Measurements from ENCODE around the gene PRKG1. TPM values are rescaled to one million over a fixed set of nuclear protein-coding genes. Genes with fewer than 3 reads are reported as not detected.

PRKG1 gene
- total RNA-seq, 2 donors from 2014 or later = 1.3 to 2.7 TPM

DNA sequence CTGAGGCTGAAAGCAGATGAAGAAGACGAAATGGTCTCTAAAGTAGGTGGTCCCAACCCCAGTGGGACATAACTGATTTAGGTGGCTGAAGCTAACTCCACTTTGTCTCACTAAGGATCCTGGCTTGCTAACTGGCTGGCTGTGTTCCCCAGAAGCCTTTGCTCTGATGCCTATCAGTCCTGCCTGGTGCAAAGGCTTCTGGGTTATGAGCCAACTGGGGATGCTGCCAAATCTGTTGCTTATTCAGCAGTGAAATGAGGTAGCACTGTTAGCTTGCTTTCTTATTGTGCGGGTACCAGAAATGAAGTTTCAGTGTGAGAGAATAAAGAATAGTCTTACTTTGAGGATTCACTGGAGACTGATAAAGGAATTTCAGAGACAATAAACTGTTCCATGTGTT, 18.1 kb downstream of the PRKG1 start:
- Histone ChIP-seq H3K9me3 (ENCODE audit: control insufficient read depth, low read length) (no peaks in the 10 kb centered on the region), H3K27ac (ENCODE audit: low read depth, low read length) (no peak overlapping the region), H3K4me1 (ENCODE audit: control insufficient read depth, insufficient read depth, low read length) (no peaks in the 10 kb centered on the region), H3K4me3 (ENCODE audit: low read length) (no peak overlapping the region), H3K9ac (ENCODE audit: extremely low read depth, low read length, poor library complexity, severe bottlenecking) (no peak overlapping the region), H3K36me3 (ENCODE audit: control insufficient read depth, insufficient read depth, low read length) (no peaks in the 10 kb centered on the region), H3K27me3 (ENCODE audit: control insufficient read depth, insufficient read depth, low read length, poor library complexity, severe bottlenecking) (no peaks in the 10 kb centered on the region)
- peaks cover 2% of the 10 kb centered on the region for H3K27me3 Mint-ChIP-seq (ENCODE audit: insufficient read depth)
- H3K4me1 Mint-ChIP-seq = peaks cover 8% of the 10 kb centered on the region
- no peak overlapping the region for H3K4me3 Mint-ChIP-seq
- DNase-seq = no peak
- H3K36me3 Mint-ChIP-seq (ENCODE audit: low read depth) = no peaks in the 10 kb centered on the region
- H3K9me3 Mint-ChIP-seq = no peaks in the 10 kb centered on the region
- 93 to 95% methylated on average over 2 of the region's 2 CpGs for WGBS, 2 experiments (ENCODE audit: insufficient coverage in 1 of 2, insufficient read length in 1 of 2)
- H3K27ac Mint-ChIP-seq = no peak overlapping the region
- TF ChIP-seq, protein P1, sequence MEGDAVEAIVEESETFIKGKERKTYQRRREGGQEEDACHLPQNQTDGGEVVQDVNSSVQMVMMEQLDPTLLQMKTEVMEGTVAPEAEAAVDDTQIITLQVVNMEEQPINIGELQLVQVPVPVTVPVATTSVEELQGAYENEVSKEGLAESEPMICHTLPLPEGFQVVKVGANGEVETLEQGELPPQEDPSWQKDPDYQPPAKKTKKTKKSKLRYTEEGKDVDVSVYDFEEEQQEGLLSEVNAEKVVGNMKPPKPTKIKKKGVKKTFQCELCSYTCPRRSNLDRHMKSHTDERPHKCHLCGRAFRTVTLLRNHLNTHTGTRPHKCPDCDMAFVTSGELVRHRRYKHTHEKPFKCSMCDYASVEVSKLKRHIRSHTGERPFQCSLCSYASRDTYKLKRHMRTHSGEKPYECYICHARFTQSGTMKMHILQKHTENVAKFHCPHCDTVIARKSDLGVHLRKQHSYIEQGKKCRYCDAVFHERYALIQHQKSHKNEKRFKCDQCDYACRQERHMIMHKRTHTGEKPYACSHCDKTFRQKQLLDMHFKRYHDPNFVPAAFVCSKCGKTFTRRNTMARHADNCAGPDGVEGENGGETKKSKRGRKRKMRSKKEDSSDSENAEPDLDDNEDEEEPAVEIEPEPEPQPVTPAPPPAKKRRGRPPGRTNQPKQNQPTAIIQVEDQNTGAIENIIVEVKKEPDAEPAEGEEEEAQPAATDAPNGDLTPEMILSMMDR (conservative IDR thresholded peaks at IDR 0.05) = no peak

DNA sequence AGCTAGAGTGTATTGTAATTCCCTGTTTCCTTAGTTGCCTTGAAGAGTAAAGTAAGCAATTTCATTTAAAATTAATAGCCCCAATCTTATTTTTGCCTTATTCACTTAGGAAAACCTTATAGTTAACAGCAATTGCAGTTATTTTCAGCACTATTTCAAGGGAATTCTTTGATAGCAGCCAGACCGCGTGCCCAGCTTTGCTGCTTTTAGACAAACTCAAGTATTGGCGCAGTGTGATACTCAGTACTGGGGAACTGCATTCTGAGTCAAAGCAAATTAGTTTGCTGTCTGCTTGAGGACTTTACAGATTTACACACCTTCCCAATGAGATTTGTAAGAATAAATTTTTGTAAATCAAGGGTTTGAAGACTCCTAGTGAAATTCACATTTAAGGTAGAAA, 21.2 kb downstream of the PRKG1 start:
- no peaks in the 10 kb centered on the region for H3K36me3 Mint-ChIP-seq (ENCODE audit: low read depth)
- no peaks in the 10 kb centered on the region for H3K36me3 ChIP-seq (ENCODE audit: control insufficient read depth, insufficient read depth, low read length)
- no peak overlapping the region for H3K4me3 Mint-ChIP-seq
- H3K4me1 ChIP-seq (ENCODE audit: control insufficient read depth, insufficient read depth, low read length) = no peaks in the 10 kb centered on the region
- H3K27ac Mint-ChIP-seq = no peak overlapping the region
- H3K27me3 ChIP-seq (ENCODE audit: control insufficient read depth, insufficient read depth, low read length, poor library complexity, severe bottlenecking) = no peaks in the 10 kb centered on the region
- no peaks in the 10 kb centered on the region for H3K9me3 Mint-ChIP-seq
- TF ChIP-seq, protein P1 (conservative IDR thresholded peaks at IDR 0.05) = no peak
- 92 to 95% methylated on average over 2 to 3 of the region's 3 CpGs for WGBS, 2 experiments (ENCODE audit: insufficient coverage in 1 of 2, insufficient read length in 1 of 2)
- H3K9me3 ChIP-seq (ENCODE audit: control insufficient read depth, low read length) = no peaks in the 10 kb centered on the region
- peaks cover 2% of the 10 kb centered on the region for H3K27me3 Mint-ChIP-seq (ENCODE audit: insufficient read depth)
- no peak overlapping the region for H3K27ac ChIP-seq (ENCODE audit: low read depth, low read length)
- no peak overlapping the region for H3K9ac ChIP-seq (ENCODE audit: extremely low read depth, low read length, poor library complexity, severe bottlenecking)
- no peak overlapping the region for H3K4me3 ChIP-seq (ENCODE audit: low read length)
- no peak for DNase-seq
- H3K4me1 Mint-ChIP-seq = peaks cover 5% of the 10 kb centered on the region

DNA sequence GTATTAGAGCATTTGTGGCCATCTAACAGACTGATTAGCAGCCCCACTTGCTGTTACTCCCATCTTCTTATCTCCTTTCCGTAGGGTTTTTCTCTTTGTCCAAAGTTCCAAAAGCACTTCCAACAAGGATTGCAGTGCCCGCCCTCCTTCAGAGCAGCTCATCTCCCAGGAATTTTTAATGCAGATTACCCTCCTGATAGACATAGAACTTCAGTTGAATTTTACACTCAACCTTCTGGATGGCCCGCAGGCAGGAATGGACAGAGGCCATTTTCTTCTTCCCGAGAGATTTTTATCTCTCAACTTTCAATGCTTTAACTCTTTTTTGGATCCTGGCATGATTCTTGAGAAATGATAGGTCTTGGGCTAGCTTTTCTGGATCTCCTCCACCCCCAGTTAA, 23.3 kb downstream of the PRKG1 start:
- Mint-ChIP-seq H3K36me3 (ENCODE audit: low read depth) (no peaks in the 10 kb centered on the region), H3K27ac (no peak overlapping the region), H3K9me3 (no peaks in the 10 kb centered on the region), H3K4me3 (no peak overlapping the region), H3K27me3 (ENCODE audit: insufficient read depth) (no peaks in the 10 kb centered on the region), H3K4me1 (peaks cover 3% of the 10 kb centered on the region)
- Histone ChIP-seq H3K4me3 (ENCODE audit: low read length) (no peak overlapping the region), H3K4me1 (ENCODE audit: control insufficient read depth, insufficient read depth, low read length) (no peaks in the 10 kb centered on the region), H3K36me3 (ENCODE audit: control insufficient read depth, insufficient read depth, low read length) (no peaks in the 10 kb centered on the region), H3K9ac (ENCODE audit: extremely low read depth, low read length, poor library complexity, severe bottlenecking) (no peak overlapping the region), H3K27ac (ENCODE audit: low read depth, low read length) (no peak overlapping the region), H3K27me3 (ENCODE audit: control insufficient read depth, insufficient read depth, low read length, poor library complexity, severe bottlenecking) (no peaks in the 10 kb centered on the region), H3K9me3 (ENCODE audit: control insufficient read depth, low read length) (no peaks in the 10 kb centered on the region)
- DNase-seq = no peak
- TF ChIP-seq, protein P1 (conservative IDR thresholded peaks at IDR 0.05) = no peak
- WGBS, 2 experiments (ENCODE audit: insufficient coverage in 1 of 2, insufficient read length in 1 of 2) = 97 to 100% methylated on average over 2 to 4 of the region's 4 CpGs
